ENCODE measurements around the gene MTFP1.
"Not testable (repeated sequence)": the region's sequence is repeated elsewhere in the genome, so short reads cannot be mapped to it uniquely, and the experiment has no call there.

MTFP1 gene

GRCh38 chr22:30426388-30427353 is 1.1 kb downstream of the MTFP1 start:
- peak; percentile 20 for DNase-seq

- DNase-seq = no peak
Measured at GRCh38 chr22:30427871-30428270, 2.3 kb downstream of the MTFP1 start.

GRCh38 chr22:30429887-30430286 is 4.3 kb downstream of the MTFP1 start:
- DNase-seq = no peak

- no peak for DNase-seq
Measured at GRCh38 chr22:30430933-30431332, 5.4 kb downstream of the MTFP1 start.

- no peak for DNase-seq
Measured at GRCh38 chr22:30432096-30432495, 6.5 kb downstream of the MTFP1 start.

GRCh38 chr22:30432520-30432919 is 7.0 kb downstream of the MTFP1 start:
- no peak for DNase-seq

GRCh38 chr22:30433227-30433626 is 7.7 kb downstream of the MTFP1 start:
- DNase-seq = no peak

GRCh38 chr22:30433773-30434172 is 8.2 kb downstream of the MTFP1 start:
- DNase-seq = no peak

GRCh38 chr22:30434843-30435242 is 9.3 kb downstream of the MTFP1 start:
- no peak for DNase-seq

- DNase-seq = no peak
Measured at GRCh38 chr22:30435674-30436126, 10.1 kb downstream of the MTFP1 start.

GRCh38 chr22:30436196-30436595 is 10.6 kb downstream of the MTFP1 start:
- DNase-seq = no peak

- no peak for DNase-seq
Measured at GRCh38 chr22:30438559-30438958, 13.0 kb downstream of the MTFP1 start.

- no peak for DNase-seq
Measured at GRCh38 chr22:30439226-30439625, 13.7 kb downstream of the MTFP1 start.

GRCh38 chr22:30439836-30440235 is 14.3 kb downstream of the MTFP1 start:
- no peak for DNase-seq

- no peak for DNase-seq
Measured at GRCh38 chr22:30441088-30441487, 15.5 kb downstream of the MTFP1 start.

- peak; percentile 45 for DNase-seq
Measured at GRCh38 chr22:30444632-30445437, 19.3 kb downstream of the MTFP1 start.

GRCh38 chr22:30445438-30446145 is 20.0 kb downstream of the MTFP1 start:
- no peak for DNase-seq

- DNase-seq = no peak
Measured at GRCh38 chr22:30447656-30448055, 22.1 kb downstream of the MTFP1 start.

- not testable (repeated sequence) for DNase-seq
Measured at GRCh38 chr22:30451488-30451887, 25.9 kb downstream of the MTFP1 start.

- DNase-seq = no peak
Measured at GRCh38 chr22:30452861-30453260, 27.3 kb downstream of the MTFP1 start.

GRCh38 chr22:30453731-30454510 is 28.4 kb downstream of the MTFP1 start:
- DNase-seq = no peak
